ENCODE measurements around the gene OR10C1. TPM values are rescaled to one million over a fixed set of nuclear protein-coding genes. Genes with fewer than 3 reads are reported as not detected.

The OR10C1 gene, protein sequence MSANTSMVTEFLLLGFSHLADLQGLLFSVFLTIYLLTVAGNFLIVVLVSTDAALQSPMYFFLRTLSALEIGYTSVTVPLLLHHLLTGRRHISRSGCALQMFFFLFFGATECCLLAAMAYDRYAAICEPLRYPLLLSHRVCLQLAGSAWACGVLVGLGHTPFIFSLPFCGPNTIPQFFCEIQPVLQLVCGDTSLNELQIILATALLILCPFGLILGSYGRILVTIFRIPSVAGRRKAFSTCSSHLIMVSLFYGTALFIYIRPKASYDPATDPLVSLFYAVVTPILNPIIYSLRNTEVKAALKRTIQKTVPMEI
- not detected for polyA plus RNA-seq

DNA sequence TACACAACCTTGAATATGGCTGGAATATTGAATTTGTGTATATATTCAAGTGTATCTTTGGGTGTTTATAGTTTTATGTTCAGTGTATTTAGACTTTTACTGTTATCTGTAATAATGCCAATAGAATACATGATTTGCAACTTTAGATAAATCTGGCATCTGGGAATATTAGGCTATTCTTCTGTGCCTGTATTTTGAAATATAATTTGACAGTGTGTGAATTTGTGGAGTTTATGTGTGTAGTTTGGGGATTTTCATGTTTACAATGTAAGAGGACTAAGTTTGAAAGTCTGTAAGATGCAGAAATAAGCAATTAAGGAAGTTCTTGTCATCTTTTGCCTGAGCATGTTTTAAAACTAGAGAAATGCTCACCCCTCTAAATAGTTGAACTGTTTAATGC lies at the start of gene OR10C1:
Gene OR10C1 (plus strand): TSS at position 301 of the 400 bp plus-strand sequence. CDS start 710 bp downstream, outside the sequence.
- Histone ChIP-seq H3K4me1 (ENCODE audit: control insufficient read depth in 2 of 2, insufficient read depth in 2 of 2, low read length in 1 of 2) (peaks cover 0 to 3% of the 10 kb centered on the region in 2 donors), H3K4me3 (ENCODE audit: low read depth in 1 of 2, low read length in 2 of 2) (no peak within 1 kb of the TSS), H3K36me3 (ENCODE audit: control insufficient read depth in 2 of 2, insufficient read depth in 2 of 2, low read length in 1 of 2) (no peaks in the 10 kb centered on the region), H3K27ac (ENCODE audit: low read depth in 2 of 2, low read length in 1 of 2) (no peak within 1 kb of the TSS), H3K9me3 (ENCODE audit: control insufficient read depth in 2 of 2, insufficient read depth in 1 of 2, low read depth in 1 of 2, low read length in 1 of 2) (no peaks in the 10 kb centered on the region), H3K27me3 (ENCODE audit: control insufficient read depth in 1 of 2, insufficient read depth in 2 of 2, low read length in 2 of 2) (no peaks in the 10 kb centered on the region)

DNA sequence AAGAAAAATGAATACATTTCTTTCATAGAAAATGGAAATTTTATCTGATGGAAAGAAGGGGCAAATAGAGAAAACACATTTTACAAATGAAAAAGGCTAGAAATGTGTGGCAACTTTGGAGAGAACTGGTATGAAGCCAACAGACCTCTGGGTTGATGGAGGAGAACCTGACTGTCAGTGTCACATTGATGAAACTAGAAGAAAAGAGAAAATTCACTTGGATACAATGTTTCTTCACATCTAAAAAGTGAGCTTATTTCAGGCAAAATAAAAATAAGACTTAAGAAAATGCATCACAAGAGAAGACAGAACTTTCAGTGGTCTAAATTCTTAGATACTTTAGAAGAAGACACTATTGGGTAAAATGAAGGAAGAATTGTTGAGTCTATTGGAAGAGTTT lies 43.8 kb upstream of the OR10C1 start, which contains the start of gene OR12D2:
Gene OR12D2 (plus strand): TSS at position 301 of the 400 bp plus-strand sequence. CDS start 1,069 bp downstream, outside the sequence.
- no peaks in the 10 kb centered on the region for H3K36me3 ChIP-seq (ENCODE audit: control insufficient read depth in 2 of 2, insufficient read depth in 2 of 2, low read length in 1 of 2)
- H3K27ac ChIP-seq (ENCODE audit: low read depth in 2 of 2, low read length in 1 of 2), result no peak within 1 kb of the TSS
- H3K9me3 ChIP-seq (ENCODE audit: control insufficient read depth in 2 of 2, insufficient read depth in 1 of 2, low read depth in 1 of 2, low read length in 1 of 2), result peaks cover 0 to 4% of the 10 kb centered on the region in 2 donors
- H3K4me1 ChIP-seq (ENCODE audit: control insufficient read depth in 2 of 2, insufficient read depth in 2 of 2, low read length in 1 of 2), result no peaks in the 10 kb centered on the region
- no peak within 1 kb of the TSS for H3K4me3 ChIP-seq (ENCODE audit: low read depth in 1 of 2, low read length in 2 of 2)
- H3K27me3 ChIP-seq (ENCODE audit: control insufficient read depth in 1 of 2, insufficient read depth in 2 of 2, low read length in 2 of 2), result no peaks in the 10 kb centered on the region

DNA sequence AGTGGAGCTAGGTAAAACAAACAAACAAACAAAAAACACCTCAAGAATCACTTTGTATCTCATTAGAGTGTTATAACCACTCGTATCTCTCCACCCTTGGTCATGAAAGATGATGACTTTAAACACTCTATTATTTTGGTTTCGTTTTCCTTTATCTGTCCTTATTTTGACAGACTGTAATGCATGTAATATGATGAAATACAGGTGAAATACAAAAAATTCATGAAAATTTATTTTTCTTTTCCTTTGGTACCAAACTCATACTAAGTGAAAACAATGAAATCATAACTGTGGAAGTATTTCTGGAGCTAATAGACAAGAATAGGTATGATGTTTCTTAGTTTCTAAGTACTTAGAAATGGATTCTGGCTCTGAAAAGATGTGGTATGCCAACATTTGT lies 39.6 kb upstream of the OR10C1 start:
- no peaks in the 10 kb centered on the region for H3K27me3 ChIP-seq (ENCODE audit: control insufficient read depth in 1 of 2, insufficient read depth in 2 of 2, low read length in 2 of 2)
- no peaks in the 10 kb centered on the region for H3K4me1 ChIP-seq (ENCODE audit: control insufficient read depth in 2 of 2, insufficient read depth in 2 of 2, low read length in 1 of 2)
- WGBS, 2 donors, result 60 to 67% methylated on average over 2 of the region's 2 CpGs
- H3K4me3 ChIP-seq (ENCODE audit: low read depth in 1 of 2, low read length in 2 of 2), result no peak overlapping the region
- no peaks in the 10 kb centered on the region for H3K36me3 ChIP-seq (ENCODE audit: control insufficient read depth in 2 of 2, insufficient read depth in 2 of 2, low read length in 1 of 2)
- no peaks in the 10 kb centered on the region for H3K9me3 ChIP-seq (ENCODE audit: control insufficient read depth in 2 of 2, insufficient read depth in 1 of 2, low read depth in 1 of 2, low read length in 1 of 2)
- no peak overlapping the region for H3K27ac ChIP-seq (ENCODE audit: low read depth in 2 of 2, low read length in 1 of 2)

DNA sequence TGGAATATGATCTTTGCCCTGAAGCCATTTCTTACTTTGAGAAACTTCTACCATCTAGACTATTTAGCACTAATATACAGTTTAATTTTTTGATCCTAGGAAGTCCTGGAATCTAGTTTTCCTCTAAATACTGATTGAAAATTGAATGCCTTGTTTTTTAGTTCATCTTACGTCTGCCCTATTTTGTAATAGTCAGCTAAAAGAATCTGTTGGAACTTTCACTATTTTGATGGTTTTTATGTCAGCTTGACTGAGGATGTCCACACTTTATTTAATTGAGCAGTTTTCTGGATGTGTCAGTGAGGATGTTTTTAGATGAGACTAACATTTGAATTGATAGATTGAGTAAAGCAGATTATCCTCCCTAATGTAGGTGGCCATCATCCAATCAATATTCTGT lies 35.3 kb upstream of the OR10C1 start:
- Histone ChIP-seq H3K27me3 (ENCODE audit: control insufficient read depth in 1 of 2, insufficient read depth in 2 of 2, low read length in 2 of 2) (no peaks in the 10 kb centered on the region), H3K4me1 (ENCODE audit: control insufficient read depth in 2 of 2, insufficient read depth in 2 of 2, low read length in 1 of 2) (no peaks in the 10 kb centered on the region), H3K27ac (ENCODE audit: low read depth in 2 of 2, low read length in 1 of 2) (no peak overlapping the region), H3K9me3 (ENCODE audit: control insufficient read depth in 2 of 2, insufficient read depth in 1 of 2, low read depth in 1 of 2, low read length in 1 of 2) (no peaks in the 10 kb centered on the region), H3K4me3 (ENCODE audit: low read depth in 1 of 2, low read length in 2 of 2) (no peak overlapping the region), H3K36me3 (ENCODE audit: control insufficient read depth in 2 of 2, insufficient read depth in 2 of 2, low read length in 1 of 2) (no peaks in the 10 kb centered on the region)
- 75 to 88% methylated on average over 1 of the region's 1 CpG for WGBS, 2 donors

DNA sequence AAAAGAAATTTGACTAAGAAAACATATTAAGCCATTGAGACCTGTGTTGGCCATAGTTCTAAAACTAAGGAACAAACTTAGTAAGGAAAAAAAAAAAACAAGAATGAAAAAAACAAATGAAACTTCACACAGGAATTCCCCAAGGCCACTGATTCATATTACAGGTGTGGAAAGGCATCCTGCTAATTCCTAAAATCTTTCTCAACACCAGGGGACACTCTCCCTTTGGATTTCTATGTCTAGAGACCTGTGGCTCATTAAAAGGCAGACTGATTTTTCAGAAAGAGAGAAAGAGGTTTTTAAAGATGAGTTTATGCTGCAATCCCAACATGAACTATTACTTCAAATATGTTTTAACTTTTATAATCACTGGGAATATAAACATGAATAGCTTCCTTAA lies 24.5 kb upstream of the OR10C1 start, which contains the start of gene OR12D1:
Gene OR12D1 (plus strand): TSS at position 341 of the 400 bp plus-strand sequence.
- Histone ChIP-seq H3K36me3 (ENCODE audit: control insufficient read depth in 2 of 2, insufficient read depth in 2 of 2, low read length in 1 of 2) (no peaks in the 10 kb centered on the region), H3K9me3 (ENCODE audit: control insufficient read depth in 2 of 2, insufficient read depth in 1 of 2, low read depth in 1 of 2, low read length in 1 of 2) (peaks cover 0 to 6% of the 10 kb centered on the region in 2 donors), H3K4me1 (ENCODE audit: control insufficient read depth in 2 of 2, insufficient read depth in 2 of 2, low read length in 1 of 2) (no peaks in the 10 kb centered on the region), H3K4me3 (ENCODE audit: low read depth in 1 of 2, low read length in 2 of 2) (no peak within 1 kb of the TSS), H3K27ac (ENCODE audit: low read depth in 2 of 2, low read length in 1 of 2) (no peak within 1 kb of the TSS), H3K27me3 (ENCODE audit: control insufficient read depth in 1 of 2, insufficient read depth in 2 of 2, low read length in 2 of 2) (no peaks in the 10 kb centered on the region)

DNA sequence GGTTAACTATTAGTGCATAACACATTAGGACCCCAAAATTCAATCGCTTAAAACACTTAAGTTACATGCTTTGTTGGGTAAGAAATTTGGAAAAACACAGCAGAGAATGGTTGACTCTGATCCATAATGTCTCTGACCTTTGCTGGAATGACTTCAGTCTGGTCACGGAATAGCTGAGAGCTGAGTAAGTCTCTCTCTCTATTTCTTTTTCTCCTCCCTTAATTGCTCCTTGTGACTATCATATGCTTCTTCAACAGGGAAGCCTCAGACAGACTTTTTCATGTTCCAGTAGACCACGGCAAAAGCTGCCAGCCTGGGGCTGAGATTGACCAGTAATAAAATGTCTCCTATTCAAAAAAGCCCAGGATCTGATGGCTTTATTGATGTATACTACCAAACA lies 19.6 kb upstream of the OR10C1 start:
- Histone ChIP-seq H3K4me1 (ENCODE audit: control insufficient read depth in 2 of 2, insufficient read depth in 2 of 2, low read length in 1 of 2) (no peaks in the 10 kb centered on the region), H3K9me3 (ENCODE audit: control insufficient read depth in 2 of 2, insufficient read depth in 1 of 2, low read depth in 1 of 2, low read length in 1 of 2) (no peaks in the 10 kb centered on the region), H3K36me3 (ENCODE audit: control insufficient read depth in 2 of 2, insufficient read depth in 2 of 2, low read length in 1 of 2) (no peaks in the 10 kb centered on the region), H3K4me3 (ENCODE audit: low read depth in 1 of 2, low read length in 2 of 2) (no peak overlapping the region), H3K27ac (ENCODE audit: low read depth in 2 of 2, low read length in 1 of 2) (no peak overlapping the region), H3K27me3 (ENCODE audit: control insufficient read depth in 1 of 2, insufficient read depth in 2 of 2, low read length in 2 of 2) (no peaks in the 10 kb centered on the region)
- 69 to 76% methylated on average over 3 of the region's 3 CpGs for WGBS, 2 donors

DNA sequence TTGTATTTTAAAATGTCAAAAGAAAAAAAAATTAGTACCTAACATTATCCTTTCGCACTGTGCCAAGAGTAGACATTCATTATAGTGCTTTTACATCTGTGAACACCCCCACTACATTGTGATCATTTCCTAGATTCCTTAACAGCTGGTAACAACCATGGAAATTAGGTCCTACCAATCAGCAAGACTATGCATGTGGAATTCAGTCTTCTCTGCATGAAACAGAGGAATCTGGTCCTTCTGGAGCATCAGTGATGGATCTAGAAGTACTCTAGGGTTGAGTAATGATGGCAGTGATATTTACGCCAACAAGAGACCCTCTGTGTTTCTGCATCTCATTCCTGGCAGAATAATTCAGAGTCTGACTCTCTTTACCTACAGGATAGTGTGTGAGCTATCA lies 14.9 kb upstream of the OR10C1 start:
- Histone ChIP-seq H3K4me1 (ENCODE audit: control insufficient read depth in 2 of 2, insufficient read depth in 2 of 2, low read length in 1 of 2) (no peaks in the 10 kb centered on the region), H3K27ac (ENCODE audit: low read depth in 2 of 2, low read length in 1 of 2) (no peak overlapping the region), H3K27me3 (ENCODE audit: control insufficient read depth in 1 of 2, insufficient read depth in 2 of 2, low read length in 2 of 2) (no peaks in the 10 kb centered on the region), H3K9me3 (ENCODE audit: control insufficient read depth in 2 of 2, insufficient read depth in 1 of 2, low read depth in 1 of 2, low read length in 1 of 2) (no peaks in the 10 kb centered on the region), H3K36me3 (ENCODE audit: control insufficient read depth in 2 of 2, insufficient read depth in 2 of 2, low read length in 1 of 2) (no peaks in the 10 kb centered on the region), H3K4me3 (ENCODE audit: low read depth in 1 of 2, low read length in 2 of 2) (no peak overlapping the region)
- 83 to 89% methylated on average over 2 of the region's 2 CpGs for WGBS, 2 donors

DNA sequence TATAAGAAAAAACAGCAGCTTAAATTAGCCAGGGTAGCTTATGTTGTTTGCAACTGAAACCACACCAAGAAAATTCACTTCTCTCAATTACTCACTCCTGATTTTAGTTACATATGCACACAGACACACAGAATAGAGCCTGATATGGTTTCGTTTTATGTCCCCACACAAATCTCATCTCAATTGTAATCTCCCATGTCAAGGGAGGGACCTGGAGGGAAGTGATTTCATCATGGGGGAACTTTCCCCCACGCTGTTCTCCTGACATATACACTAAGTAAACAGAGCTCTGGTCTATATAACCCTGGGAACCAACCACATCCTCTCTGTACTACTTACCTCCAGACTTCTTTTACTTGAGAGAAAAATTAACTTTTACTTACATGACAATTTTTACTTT lies 14.5 kb upstream of the OR10C1 start:
- Histone ChIP-seq H3K4me1 (ENCODE audit: control insufficient read depth in 2 of 2, insufficient read depth in 2 of 2, low read length in 1 of 2) (no peaks in the 10 kb centered on the region), H3K27me3 (ENCODE audit: control insufficient read depth in 1 of 2, insufficient read depth in 2 of 2, low read length in 2 of 2) (no peaks in the 10 kb centered on the region), H3K36me3 (ENCODE audit: control insufficient read depth in 2 of 2, insufficient read depth in 2 of 2, low read length in 1 of 2) (no peaks in the 10 kb centered on the region), H3K27ac (ENCODE audit: low read depth in 2 of 2, low read length in 1 of 2) (no peak overlapping the region), H3K4me3 (ENCODE audit: low read depth in 1 of 2, low read length in 2 of 2) (no peak overlapping the region), H3K9me3 (ENCODE audit: control insufficient read depth in 2 of 2, insufficient read depth in 1 of 2, low read depth in 1 of 2, low read length in 1 of 2) (no peaks in the 10 kb centered on the region)
- 25 to 37% methylated on average over 2 of the region's 2 CpGs for WGBS, 2 donors

DNA sequence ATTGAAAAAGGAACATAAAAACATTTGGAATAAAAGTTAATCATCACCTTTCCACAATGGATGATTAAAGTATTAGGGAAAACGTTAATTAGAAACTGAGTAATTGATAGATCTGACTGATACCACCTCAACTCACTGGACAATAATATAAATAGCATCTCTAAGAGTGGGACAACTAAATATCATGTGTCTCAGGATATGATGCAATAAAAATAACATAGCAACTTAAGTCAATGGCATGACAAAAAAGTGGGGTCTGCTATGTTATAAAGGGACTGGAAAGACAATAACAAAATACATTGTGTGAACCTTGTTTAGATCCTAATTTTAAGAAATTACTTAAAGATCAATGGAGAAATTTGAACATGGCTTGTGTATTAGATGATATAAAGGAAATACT lies 14.0 kb upstream of the OR10C1 start:
- H3K27me3 ChIP-seq (ENCODE audit: control insufficient read depth in 1 of 2, insufficient read depth in 2 of 2, low read length in 2 of 2), result no peaks in the 10 kb centered on the region
- no peaks in the 10 kb centered on the region for H3K4me1 ChIP-seq (ENCODE audit: control insufficient read depth in 2 of 2, insufficient read depth in 2 of 2, low read length in 1 of 2)
- 38 to 48% methylated on average over 1 of the region's 1 CpG for WGBS, 2 donors
- no peak overlapping the region for H3K4me3 ChIP-seq (ENCODE audit: low read depth in 1 of 2, low read length in 2 of 2)
- no peak overlapping the region for H3K27ac ChIP-seq (ENCODE audit: low read depth in 2 of 2, low read length in 1 of 2)
- H3K36me3 ChIP-seq (ENCODE audit: control insufficient read depth in 2 of 2, insufficient read depth in 2 of 2, low read length in 1 of 2), result no peaks in the 10 kb centered on the region
- H3K9me3 ChIP-seq (ENCODE audit: control insufficient read depth in 2 of 2, insufficient read depth in 1 of 2, low read depth in 1 of 2, low read length in 1 of 2), result no peaks in the 10 kb centered on the region

DNA sequence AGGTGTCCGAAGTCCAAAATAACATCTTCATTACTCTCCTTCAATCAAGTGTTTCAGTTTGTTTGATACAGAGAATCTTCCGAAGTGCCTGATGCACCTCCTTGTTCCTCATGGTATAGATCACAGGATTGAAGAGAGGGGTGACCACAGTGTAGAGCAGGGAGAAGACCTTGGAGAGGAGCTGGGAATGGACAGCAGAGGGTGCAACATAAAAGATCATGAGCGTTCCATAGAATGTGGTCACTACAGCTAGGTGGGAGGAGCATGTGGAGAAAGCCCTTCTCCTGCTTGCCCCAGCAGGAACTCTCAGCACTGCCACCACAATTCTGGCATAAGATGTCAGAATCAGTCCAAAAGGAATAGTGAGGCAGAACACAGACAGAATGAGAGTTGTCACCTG lies 12.5 kb upstream of the OR10C1 start:
- 79 to 84% methylated on average over 3 of the region's 3 CpGs for WGBS, 2 donors
- Histone ChIP-seq H3K27me3 (ENCODE audit: control insufficient read depth in 1 of 2, insufficient read depth in 2 of 2, low read length in 2 of 2) (no peaks in the 10 kb centered on the region), H3K4me3 (ENCODE audit: low read depth in 1 of 2, low read length in 2 of 2) (no peak overlapping the region), H3K9me3 (ENCODE audit: control insufficient read depth in 2 of 2, insufficient read depth in 1 of 2, low read depth in 1 of 2, low read length in 1 of 2) (no peaks in the 10 kb centered on the region), H3K27ac (ENCODE audit: low read depth in 2 of 2, low read length in 1 of 2) (no peak overlapping the region), H3K36me3 (ENCODE audit: control insufficient read depth in 2 of 2, insufficient read depth in 2 of 2, low read length in 1 of 2) (no peaks in the 10 kb centered on the region), H3K4me1 (ENCODE audit: control insufficient read depth in 2 of 2, insufficient read depth in 2 of 2, low read length in 1 of 2) (no peaks in the 10 kb centered on the region)

Data from esophagus (tissue), 2 donors.